22Rv1 (cell line): ENCODE measurements around the gene PHF3.

Experiments
- ZFX ChIP-seq: fragments of 450-650 bp; IDR thresholded peaks from 2 replicates; pipeline ENCODE4 v1.6.1; 2017; ENCODE audit warnings: antibody characterized with exemption, borderline replicate concordance
- TF ChIP-seq, protein P1 (sequence below): fragments of 450-650 bp; IDR thresholded peaks from 2 replicates; pipeline ENCODE4 v1.5.1; 2017; ENCODE audit warnings: mild to moderate bottlenecking

DNA sequence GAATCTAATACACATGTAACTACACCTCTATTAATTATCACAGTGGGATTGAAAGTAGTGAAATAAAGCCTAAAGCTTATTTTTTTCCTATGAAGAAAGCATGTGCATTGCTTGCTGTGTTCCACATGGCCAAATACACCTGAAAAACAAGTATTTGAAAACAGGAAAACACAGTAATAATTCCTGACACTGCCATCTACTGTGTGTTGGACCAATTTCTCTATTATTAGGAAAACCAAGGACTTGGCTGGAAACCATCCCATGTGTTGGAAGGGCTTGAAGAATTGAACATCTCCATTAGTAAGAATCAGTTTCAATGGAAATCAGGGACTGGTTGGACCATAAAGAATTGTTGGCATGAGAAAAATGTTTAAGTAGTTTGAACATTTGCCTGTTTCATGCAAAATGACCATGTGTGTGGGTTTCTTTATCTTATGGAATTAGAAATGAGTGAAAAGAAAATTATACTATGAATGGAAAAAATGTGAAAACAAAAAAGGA is 124.1 kb downstream of the PHF3 start:
- TF ChIP-seq, protein P1, sequence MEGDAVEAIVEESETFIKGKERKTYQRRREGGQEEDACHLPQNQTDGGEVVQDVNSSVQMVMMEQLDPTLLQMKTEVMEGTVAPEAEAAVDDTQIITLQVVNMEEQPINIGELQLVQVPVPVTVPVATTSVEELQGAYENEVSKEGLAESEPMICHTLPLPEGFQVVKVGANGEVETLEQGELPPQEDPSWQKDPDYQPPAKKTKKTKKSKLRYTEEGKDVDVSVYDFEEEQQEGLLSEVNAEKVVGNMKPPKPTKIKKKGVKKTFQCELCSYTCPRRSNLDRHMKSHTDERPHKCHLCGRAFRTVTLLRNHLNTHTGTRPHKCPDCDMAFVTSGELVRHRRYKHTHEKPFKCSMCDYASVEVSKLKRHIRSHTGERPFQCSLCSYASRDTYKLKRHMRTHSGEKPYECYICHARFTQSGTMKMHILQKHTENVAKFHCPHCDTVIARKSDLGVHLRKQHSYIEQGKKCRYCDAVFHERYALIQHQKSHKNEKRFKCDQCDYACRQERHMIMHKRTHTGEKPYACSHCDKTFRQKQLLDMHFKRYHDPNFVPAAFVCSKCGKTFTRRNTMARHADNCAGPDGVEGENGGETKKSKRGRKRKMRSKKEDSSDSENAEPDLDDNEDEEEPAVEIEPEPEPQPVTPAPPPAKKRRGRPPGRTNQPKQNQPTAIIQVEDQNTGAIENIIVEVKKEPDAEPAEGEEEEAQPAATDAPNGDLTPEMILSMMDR: 0 out of 2 replicates have a peak, but pooled peaks have one; percentile 11
- TF ChIP-seq ZFX: no peak
